Fibroblast of upper back skin (primary cell): Measurements from ENCODE around the gene PTPN11.
"Not testable (repeated sequence)": the region's sequence is repeated elsewhere in the genome, so short reads cannot be mapped to it uniquely, and the experiment has no call there.

Source experiments
- DNase-seq: peaks from one replicate; pipeline ENCODE4 v3.0.0-alpha.2; 2013

PTPN11 gene

DNA sequence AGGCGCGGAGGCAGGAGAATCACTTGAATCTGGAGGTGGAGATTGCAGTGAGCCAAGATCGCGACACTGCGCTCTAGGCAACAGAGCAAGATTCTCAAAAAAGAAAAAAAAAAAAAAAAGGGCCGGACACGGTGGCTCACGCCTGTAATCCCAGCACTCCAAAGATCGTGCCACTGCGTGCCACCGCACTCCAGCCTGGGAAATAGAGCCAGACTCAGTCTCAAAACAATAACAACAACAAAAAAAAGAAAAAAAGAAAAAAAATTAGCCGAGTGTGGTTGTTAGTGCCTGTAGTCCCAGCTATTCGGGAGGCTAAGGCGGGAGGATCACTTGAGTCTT is 8.9 kb upstream of the PTPN11 start:
- DNase-seq = no peak

DNA sequence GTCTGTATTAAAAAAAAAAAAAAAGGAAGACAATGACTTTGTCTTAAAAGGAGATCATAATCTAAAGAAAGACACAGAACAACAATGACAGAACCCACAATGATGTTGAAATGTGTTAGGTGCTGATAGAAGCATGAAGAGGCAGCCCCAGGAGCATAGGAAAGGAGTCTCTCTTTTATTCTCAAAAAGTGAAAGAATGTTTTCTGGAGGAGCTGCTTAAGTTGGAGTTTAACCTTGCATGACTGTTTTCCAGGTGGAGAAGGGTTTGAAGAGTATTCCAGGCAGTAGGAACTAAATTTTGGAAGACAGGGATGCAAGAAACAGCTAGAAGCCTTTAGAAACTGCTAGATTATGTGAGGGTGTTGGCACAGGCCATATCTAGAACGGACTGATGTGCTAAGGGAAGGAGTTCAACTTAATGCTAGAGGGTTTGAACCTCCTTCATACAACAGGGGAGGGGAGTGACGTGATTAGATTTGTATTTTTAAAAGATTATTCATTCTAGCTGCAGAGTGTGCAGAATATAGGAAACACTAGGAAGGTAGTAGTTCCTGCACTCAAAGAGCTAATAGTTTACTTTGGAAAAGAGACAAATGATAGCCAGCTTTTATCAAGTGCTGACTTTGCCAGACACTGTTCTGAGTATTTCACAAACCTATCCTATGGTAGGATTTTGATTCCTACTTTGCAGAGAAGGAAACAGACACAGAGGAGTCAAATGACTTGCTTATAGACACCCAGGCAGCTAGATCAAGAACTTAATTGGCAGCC is 4.7 kb upstream of the PTPN11 start:
- no peak for DNase-seq

DNA sequence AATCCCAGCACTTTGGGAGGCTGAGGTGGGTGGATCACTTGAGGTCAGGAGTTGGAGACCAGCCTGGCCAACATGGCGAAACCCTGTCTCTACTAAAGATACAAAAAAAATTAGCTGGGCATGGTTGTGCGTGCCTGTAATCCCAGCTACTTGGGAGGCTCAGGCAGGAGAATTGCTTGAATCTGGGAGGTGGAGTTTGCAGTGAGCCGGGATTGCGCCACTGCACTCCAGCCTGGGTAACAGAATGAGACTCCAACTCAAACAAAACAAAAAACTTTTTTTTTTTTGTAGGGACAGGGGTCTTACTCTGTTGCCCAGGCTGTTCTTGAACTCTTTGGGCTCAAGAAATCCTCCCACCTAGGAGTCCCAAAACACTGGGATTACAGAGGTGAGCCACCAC is 3.3 kb upstream of the PTPN11 start:
- not testable (repeated sequence) for DNase-seq

DNA sequence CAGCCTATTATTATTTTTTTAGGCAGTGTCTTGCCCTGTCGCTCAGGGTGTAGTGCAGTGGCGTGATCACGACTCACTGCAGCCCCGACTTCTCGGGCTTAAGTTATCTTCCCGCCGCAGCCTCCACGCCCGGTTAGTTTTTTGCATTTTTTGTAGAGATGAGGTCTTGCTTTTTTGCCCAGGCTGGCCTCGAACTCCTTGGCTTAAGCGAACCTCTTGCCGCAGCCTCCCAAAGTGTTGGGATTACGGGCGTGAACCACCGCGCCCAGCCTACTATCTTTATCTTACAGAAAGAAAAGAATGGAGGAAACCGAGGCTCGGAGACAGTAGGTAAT is 507 bp upstream of the PTPN11 start:
- DNase-seq = no peak

DNA sequence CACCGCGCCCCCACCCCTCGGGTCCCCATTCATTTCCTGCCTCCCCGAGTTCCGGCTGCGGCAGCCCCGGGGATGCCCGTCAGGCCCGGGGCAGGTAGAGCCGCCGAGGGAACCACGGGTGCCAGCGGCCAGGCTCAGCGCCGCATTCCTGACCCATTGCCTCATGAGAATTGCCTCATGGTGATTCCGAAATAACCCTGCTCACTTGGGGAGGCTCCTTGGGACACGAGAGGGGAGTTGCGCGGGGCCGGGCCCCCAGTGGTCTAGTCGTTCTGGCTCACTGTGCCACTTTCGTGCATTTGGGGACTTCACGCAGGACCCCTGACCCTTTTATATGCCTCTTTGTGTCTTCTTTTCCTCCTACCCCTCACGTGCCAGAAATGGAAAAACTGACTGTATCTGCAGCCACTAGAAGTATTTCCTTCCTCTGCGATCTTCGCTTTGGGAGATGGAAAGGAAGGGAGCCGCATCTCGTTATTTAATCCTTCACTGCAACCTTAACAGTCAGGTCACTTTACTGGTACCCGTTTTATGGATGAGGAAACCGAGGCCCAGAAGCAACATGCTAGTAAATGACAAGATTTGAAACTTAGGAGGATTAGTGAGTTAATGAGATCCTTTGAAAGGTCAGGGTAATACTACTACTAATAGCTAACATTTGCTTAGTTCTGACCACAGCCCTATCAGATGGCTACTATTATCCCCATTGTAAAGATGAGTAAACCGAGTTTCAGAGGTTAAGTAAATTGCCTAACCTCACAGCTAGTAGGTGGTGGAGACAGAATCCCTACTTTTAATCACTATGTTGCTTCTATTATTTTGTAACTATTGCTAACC is 768 bp downstream of the PTPN11 start:
- DNase-seq = peak; percentile 76

DNA sequence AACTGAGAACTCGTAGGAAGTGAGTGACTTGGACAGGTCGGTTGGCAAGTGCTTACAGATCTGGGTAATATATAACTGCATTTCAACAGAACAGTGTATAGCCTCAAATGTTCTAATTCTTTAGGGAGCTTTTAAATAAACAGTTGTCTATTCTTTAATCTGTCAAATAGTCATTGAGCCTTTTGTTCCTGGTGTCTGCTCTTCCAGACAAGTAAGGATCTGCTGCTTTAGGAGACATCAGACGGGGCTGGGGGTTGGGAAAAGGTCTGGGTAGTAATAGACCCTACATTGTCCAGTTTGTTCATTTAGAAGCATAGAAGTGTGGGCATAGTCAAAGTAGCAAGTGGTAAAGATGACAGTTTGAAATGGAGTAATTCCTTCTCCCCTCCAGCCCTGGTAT is 2.0 kb downstream of the PTPN11 start:
- no peak for DNase-seq

DNA sequence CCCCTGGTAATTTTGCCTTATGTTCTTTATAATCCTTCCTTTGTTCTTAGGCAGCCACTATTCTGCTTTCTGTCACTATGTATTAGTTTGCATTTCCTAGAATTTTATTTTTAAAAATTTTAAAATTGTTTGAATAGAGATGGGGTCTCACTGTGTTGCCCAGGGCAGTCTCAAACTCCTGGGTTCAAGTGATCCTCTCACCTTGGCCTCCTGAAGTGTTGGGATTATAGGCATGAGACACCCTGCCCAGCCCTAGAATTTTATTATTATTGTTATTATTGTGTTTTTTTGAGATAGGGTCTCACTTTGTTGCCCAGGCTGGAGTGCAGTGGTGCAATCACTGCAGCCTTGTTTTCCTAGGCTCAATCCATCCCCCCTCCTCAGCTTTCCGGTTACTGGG is 2.6 kb downstream of the PTPN11 start:
- no peak for DNase-seq

DNA sequence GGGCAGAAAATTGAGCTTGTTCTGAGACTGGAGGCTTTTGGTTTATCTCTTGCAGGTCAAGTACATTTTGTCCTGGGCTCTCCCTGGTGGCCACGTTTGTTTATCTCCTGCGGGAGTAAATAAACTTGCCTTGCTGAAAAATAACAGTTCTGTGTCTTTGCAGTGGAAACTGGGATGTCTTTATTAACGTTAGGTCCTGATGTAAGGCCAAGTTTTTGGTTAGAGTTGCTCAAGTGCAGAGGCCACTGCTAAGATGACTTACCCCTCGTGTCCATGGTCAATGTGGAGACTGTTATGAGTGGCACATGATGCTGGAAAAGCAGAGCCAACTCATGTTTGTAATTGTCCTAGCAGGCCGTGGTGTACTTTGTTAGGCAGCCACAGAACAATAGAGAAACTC is 3.8 kb downstream of the PTPN11 start:
- no peak for DNase-seq

DNA sequence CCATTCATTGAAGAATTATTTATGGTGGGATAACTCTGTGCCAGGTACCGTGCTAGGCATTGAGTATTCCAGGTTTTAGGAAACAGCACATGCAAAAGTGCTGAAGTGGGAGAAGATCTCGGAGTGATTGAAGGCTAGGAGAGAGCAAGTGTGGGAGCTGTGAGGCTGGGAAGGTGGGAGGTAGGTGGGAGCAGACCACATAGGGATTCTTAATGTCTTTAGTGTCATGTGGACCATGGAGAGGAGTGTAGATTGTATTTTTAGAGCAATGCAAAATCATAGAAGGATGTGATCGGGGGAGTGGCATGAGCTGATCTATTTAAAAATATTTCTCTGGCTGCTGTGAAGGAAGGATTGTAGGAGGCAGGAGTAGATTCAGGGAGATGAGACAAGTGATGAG is 5.4 kb downstream of the PTPN11 start:
- DNase-seq = no peak

DNA sequence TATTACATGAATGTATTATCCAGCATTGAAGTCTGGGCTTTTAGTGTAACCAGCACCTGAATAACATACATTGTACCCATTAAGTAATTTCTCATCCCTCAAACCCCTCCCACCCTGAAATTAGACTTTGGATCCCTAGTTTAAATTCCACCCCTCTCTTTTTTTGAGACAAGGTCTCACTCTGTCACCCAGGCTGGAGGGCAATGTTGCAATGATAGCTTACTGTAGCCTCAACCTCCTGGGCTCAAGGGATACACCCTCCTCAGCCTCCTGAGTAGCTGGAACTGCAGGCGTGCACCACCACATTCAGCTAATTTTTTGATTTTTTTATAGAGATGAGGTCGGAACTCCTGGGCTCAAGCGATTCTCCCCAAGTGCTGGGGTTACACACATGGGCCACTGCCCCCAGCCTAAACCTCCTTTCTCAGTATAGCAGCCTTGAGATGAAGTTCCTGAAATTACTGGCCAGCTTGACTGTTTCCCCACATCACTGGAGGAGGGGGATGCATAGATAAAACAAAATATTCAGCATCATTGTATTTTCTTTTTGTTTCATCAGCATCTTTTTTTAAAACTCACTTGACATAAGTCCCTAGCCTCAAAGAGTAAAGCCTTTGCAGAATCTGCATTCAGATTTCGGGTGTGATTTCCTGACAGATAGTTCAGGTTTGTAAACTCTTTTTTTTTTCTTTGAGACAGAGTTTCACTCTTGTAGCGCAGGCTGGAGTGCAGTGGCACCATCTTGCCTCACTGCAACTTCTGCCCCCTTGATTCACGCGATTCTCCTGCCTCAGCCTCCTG is 7.0 kb downstream of the PTPN11 start:
- no peak for DNase-seq

DNA sequence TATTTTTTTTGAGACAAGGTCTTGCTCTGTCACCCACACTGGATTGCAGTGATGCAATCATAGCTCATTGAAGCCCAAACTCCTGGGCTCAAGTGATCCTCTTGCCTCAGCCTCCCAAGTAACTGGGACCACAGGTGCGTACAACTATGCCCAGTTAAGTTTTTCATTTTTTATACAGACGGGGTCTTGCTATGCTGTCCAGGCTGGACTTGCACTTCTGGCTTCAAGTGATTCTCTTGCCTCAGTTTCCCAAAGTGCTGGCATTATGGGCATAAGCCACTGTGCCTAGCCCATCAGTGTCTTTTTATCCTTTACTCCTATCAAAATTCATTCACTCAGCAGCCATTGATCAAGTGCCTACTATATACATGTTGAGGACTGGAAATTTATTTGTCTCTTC is 9.0 kb downstream of the PTPN11 start:
- DNase-seq = no peak

DNA sequence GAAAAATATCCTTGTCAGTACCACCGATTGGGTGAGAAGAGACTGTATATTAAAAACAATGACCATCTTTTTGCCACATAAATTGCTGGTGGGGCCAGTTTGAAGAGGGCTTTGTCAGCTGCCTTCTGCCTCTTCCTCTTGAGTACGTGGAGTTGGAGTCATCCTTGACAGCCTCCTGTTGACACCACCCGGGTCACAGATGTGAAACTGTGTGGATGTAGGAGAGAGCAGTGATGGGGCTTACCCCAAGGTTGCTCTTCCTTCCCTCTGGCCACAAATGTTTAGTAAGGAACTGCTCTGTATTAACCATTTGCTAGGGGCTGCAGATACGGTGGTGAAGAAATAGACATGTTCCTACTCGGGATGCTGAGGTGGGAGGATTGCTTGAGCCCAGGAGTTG is 12.2 kb downstream of the PTPN11 start:
- no peak for DNase-seq

DNA sequence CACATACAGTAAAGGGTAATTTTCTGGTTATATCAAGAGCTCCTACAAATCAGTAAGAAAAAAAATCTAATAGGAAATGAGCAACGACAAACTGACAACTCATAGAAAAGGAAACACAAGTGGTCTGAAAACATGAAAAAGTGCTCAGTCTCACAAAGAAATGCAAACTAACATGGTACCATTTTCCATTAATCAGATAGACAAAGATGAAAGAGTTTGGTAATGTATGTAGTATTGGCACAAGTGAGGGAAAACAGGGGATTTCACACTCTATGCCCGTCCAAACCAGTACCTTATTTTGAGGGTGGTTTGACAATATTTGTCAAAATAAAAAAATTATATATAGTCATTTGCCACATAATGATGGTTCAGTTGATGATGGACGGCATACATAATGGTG is 13.2 kb downstream of the PTPN11 start:
- no peak for DNase-seq

DNA sequence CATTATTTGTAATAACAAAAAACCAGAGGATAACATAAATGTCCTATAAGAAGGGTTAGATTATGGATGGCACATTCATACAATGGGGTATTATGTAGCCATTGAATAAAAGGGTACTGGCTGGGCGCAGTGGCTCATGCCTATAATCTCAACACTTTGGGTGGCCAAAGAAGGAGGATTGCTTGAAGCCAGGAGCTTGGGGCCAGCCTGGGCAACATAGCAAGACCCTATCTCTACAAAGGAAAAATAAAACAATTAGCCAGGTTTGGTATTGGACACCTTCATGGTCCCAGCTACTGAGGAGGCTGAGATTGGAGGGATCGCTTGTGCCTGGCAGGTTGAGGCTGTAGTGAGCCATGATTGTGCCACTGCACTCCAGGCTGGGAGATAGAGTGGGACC is 14.8 kb downstream of the PTPN11 start:
- no peak for DNase-seq

DNA sequence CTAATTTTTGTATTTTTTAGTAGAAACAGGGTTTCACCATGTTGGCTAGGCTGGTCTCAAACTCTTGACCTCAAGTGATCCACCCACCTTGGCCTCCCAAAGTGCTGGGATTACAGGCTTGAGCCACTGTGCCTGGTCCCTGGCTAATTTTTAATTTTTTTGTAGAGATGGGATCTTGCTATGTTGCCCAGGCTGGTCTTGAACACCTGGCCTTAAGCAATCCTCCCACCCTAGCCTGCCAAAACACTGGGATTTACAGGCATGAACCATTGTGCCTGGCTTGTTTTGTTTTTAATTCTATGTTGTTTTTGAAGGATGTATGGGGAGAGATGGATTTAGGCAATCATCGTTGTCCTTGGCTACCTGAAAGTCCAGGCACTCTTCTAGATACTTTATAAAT is 19.9 kb downstream of the PTPN11 start:
- not testable (repeated sequence) for DNase-seq

DNA sequence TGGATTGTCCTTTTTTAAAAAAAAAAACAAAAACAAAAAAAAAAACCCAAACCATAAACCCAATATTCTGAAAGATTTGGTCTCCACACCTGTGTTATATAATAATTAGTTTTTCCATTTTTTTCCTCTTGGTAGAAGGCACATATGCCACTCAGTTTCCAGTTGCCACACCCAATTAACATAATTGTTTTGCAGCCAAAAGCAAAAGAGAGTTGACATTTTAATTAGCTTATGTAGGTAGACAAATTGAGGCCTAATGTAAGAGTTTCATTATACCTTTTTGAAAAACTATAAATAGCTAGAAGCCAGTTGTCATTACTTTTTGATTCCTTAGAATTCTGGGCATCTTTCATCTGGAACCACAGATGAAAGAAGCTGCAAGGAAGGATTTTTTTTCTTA is 21.0 kb downstream of the PTPN11 start:
- no peak for DNase-seq

DNA sequence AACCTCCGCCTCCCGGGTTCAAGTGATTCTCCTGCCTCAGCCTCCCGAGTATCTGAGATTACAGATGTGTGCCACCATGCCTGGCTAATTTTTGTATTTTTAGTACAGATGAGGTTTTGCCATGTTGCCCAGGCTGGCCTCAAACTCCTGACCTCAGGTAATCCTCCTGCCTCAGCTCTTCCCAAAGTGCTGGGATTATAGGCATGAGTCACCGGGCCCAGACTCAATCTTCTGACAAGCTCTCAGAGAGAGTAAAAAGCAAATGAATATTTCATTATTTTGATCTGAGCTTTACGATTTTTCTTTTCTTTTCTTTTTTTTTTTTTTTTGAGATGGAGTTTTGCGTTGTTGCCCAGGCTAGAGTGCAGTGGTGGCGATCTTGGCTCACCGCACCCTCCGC is 21.9 kb downstream of the PTPN11 start:
- not testable (repeated sequence) for DNase-seq

DNA sequence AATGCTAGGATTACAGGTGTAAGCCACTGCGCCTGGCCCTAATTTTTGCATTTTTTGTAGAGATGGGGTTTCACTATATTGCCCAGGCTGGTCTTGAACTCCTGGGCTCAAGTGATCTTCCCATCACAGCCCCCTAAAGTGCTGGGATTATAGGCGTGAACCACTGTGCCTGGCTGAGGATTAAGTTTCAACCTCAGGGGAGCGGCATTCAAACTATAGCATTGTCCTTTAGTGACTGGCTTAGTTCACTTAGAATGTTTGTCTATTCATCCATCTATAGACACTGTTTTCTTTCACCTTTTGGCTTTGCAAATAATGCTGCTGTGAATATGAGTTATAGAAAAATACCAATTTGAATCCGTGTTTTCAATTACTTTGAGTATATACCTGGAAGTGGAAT is 25.2 kb downstream of the PTPN11 start:
- no peak for DNase-seq

DNA sequence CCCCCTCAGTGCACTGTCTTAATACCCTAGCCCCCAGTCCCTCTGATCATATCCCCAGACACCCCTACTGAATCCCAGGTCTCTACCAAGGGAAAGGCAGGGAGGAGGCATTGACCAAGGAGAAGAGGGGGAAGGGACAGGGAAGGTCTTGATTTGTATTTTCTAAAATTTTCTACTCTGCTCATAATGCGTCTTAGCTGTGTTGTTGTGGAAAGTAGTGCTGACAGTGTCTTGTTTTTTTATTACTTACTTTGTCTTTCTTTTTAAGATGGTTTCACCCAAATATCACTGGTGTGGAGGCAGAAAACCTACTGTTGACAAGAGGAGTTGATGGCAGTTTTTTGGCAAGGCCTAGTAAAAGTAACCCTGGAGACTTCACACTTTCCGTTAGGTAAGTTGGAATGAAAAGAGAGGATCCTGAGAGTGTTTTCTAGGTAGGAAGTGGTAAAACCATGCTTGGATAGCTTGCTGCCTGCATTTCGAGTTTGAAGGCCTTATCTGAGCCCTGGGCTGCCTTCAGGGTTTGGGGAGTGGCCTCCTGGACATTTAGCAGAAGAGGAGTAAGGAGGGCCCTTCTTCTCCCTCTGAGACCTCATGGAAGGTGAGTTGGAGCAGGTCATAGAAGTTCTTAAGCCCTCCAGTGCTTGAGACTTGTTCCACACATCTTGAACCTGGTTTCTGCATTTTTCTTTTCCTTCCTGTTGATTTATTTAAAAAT is 27.4 kb downstream of the PTPN11 start:
- DNase-seq = no peak

DNA sequence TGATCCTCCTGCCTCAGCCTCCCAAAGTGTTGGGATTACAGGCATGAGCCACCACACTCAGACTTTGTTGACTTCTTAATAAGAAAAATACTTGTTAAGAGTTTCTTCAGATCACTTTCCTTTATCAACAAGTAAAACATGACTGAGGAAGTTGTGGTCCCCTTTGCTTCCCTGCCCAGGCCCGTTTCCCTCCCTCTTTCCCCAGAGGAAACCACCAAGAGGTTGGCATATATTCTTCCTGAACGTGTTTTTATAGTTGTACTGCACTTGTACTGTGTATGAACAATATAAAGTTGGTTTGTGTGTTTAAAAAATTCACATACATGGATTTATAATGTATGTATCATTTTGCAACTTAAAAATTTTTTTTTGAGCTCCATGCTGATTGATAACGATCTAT is 28.4 kb downstream of the PTPN11 start:
- DNase-seq = no peak

DNA sequence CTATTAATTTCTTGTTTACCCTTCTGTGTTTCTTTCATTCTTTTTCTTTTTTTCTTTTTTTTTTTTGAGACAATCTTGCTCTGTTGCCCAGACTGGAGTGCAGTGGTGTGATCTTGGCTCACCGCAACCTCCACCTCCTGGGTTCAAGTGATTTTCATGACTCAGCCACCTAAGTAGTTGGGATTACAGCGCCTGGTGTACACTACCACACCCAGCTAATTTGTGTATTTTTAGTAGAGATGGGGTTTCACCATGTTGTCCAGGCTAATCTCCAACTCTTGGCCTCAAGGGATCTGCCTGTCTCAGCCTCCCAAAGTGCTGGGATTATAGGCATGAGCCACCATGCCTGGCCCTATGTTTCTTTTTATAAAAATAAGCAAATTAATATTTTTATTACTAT is 29.4 kb downstream of the PTPN11 start:
- not testable (repeated sequence) for DNase-seq

DNA sequence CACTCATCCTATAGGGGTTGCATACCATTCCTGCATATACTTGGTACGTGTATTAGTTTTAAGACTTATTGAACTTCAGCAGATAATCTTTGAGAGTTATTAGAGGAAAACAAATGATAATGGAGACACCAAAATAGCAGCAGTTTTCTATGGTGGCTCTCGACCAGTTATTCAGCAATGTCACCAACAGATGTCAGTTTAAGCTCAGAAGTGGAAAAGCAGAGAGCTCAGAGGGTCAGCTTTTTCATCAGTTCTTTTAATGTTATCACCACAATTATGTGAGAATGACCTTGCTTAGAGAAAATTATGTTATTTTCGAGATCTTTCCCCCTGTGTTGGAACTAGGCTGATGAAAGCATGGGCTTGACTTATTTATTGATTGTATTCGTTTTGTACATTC is 32.0 kb downstream of the PTPN11 start:
- DNase-seq = no peak

DNA sequence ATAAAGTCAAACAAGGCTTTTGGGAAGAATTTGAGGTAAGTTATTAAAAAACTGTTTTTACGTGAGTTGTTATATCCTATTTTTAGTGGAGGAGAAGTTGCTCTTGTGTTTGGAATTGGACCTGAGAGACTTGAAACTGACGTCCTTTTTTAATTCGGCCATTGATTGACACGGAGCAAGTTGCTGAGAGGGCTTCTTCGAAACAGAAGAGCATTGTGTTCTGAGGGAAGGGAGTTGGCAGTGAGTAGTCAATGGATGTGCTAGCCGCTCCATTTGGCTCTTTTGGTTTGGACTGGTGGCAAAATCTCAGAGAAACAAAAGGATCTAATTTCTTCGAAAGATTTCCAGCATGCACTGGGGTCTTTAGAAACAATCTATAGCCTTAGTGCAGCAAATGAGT is 37.3 kb downstream of the PTPN11 start:
- no peak for DNase-seq
